Astrocyte of the cerebellum (primary cell): ENCODE measurements around the gene DOHH.
"Not testable (repeated sequence)": the region's sequence is repeated elsewhere in the genome, so short reads cannot be mapped to it uniquely, and the experiment has no call there.

Experiments
- DNase-seq: peaks from one replicate; pipeline ENCODE4 v3.0.0-alpha.2; 2011; ENCODE audit warnings: low read depth
- H3K4me3 ChIP-seq: 2 replicates; pipeline ENCODE4 v1.5.1; 2011; ENCODE audit warnings: mild to moderate bottlenecking, low read depth, low read length, moderate library complexity
- CTCF ChIP-seq: IDR thresholded peaks from 2 replicates; pipeline ENCODE4 v1.5.1; 2012; ENCODE audit warnings: low read length, low read depth, moderate library complexity, mild to moderate bottlenecking; ENCODE audit errors: missing control alignments
- in situ Hi-C: cut with HindIII; loops from 2 replicates; pipeline ENCODE4 v1.10.0; 2017; ENCODE audit warnings: low sequenced_read_pairs

Gene DOHH

GRCh38 chr19:3455393-3455955 is 45.0 kb downstream of the DOHH start:
- no peak for TF ChIP-seq CTCF
- in situ Hi-C loops: no loop called here
- H3K4me3 ChIP-seq: no peak overlapping the region
- DNase-seq: no peak

DNA sequence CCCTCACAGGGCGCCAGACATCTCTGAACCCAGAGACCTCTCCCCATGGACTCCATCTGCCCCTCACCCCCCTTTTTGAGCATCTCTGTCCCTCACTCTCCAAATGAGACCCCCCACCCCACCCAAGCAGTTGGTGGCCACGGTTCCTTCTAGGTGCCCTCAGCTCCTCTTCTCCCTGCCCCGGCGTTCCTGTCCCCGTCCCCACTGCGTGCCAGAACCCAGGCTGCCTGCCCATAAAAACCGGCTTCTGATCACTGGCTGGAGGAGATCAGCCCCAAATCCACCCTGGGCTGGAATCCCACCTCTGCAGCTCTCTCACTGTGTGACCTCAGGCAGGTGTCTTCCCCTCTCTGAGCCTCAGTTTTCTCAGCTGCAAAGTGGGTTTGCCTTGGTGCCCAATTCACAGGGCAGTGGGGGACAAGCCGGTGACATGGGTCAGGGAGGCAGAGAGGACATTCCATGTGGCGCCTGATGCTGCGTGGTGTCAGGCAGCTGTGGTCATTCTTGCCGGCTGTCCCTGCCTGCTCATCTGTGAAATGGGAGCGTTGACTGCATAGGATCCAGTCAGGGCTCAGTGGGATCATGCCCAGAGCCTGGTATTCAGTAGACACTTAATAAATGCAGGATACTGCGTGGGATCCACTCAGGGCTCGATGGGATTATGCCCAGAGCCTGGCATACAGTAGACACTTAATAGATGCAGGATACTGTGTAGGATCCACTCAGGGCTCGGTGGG is 45.6 kb downstream of the DOHH start:
- in situ Hi-C loops: no loop called here

GRCh38 chr19:3453840-3454239 is 46.6 kb downstream of the DOHH start:
- TF ChIP-seq CTCF: no peak
- DNase-seq: no peak
- in situ Hi-C loops: no loop called here
- H3K4me3 ChIP-seq: no peak overlapping the region

More for the DNA sequence above, 45.6 kb downstream of the DOHH start:
- no peak overlapping the region for H3K4me3 ChIP-seq
- DNase-seq: no peak
- TF ChIP-seq CTCF: no peak

- in situ Hi-C loops, DNase-seq, H3K4me3 ChIP-seq: not testable (repeated sequence)
These were observed 47.6 kb downstream of the DOHH start for GRCh38 chr19:3452942-3453214.

DNA sequence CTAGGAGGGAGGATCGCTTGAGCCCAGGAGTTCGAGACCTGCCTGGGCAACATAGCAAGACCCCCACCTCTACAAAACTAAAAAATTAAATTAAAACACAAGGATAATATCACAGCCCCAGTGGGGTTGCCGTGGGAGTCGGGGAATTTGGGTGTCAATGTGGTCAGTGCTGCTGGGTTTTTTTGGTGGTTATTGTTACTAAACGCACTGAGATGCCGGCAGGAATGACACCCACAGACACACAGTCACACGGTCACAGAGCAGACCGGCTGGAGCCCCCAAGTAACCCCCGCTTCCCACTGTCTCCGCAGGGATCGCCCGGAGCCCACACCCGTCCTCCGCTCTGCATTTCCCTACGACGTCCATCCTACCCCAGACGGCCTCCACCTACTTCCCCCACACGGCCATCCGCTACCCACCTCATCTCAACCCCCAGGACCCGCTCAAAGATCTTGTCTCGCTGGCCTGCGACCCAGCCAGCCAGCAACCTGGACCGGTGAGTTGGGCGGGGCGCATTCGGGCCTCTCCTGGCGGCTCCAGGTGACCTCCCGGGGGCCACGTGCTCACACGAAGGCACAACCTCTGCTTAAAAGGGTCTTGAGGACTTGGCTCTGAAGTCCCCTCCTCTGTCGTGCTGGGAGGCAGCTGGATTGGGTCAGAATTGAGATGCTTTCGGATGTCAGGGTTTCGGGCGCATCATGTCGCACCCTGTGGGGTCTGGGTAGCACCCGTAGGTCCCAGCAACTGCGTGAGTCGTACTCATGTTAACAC is 48.1 kb downstream of the DOHH start:
- no peak overlapping the region for H3K4me3 ChIP-seq
- in situ Hi-C loops: no loop called here
- DNase-seq: no peak
- TF ChIP-seq CTCF: no peak

DNA sequence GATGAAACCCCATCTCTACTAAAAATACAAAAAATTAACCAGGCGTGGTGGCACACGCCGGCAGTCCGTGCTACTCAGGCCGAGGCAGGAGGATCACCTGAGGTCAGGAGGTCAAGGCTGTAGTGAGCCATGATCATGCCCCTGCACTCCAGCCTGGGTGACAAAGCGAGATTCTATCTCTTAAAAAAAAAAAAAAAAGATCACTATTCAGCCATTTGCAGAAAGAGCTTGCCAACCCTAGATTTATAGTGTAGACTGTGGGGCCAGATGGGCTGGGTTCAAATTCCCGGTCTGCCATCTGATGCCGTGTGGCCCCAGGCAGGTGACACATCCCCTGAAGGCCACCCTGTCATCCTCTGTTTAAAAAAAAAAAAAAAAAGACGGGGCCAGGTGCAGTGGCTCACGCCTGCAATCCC is 49.0 kb downstream of the DOHH start:
- in situ Hi-C loops: no loop called here
- TF ChIP-seq CTCF: no peak
- H3K4me3 ChIP-seq: no peak overlapping the region
- DNase-seq: no peak
